Right renal pelvis (tissue), 4 donors: ENCODE results near the gene KCNQ1. TPM values are rescaled to one million over a fixed set of nuclear protein-coding genes. Genes with fewer than 3 reads are reported as not detected.

ENCODE experiments used
- DNase-seq, 4 donors: peaks; one replicate each; pipeline ENCODE4 v3.0.0-alpha.2; 2013; ENCODE audit warnings: low read depth in 4 of 4, low spot score in 3 of 4, missing footprints in 1 of 4
- polyA plus RNA-seq, 4 donors: library from polyadenylated mRNA; unstranded; fragments of 120-200 nt; gene quantifications; one replicate each; pipeline ENCODE4 v1.2.1, GENCODE V29; 2013; ENCODE audit not compliant: insufficient read length in 4 of 4

KCNQ1 gene
- polyA plus RNA-seq, 4 donors, result 9.8 to 13.2 (median 12.0) TPM

- DNase-seq, result no peak
Observed at GRCh38 chr11:2655016-2655719, 210.4 kb downstream of the KCNQ1 start.

- no peak for DNase-seq
Observed at GRCh38 chr11:2655834-2656622, 211.2 kb downstream of the KCNQ1 start.

GRCh38 chr11:2656859-2657258 is 212.1 kb downstream of the KCNQ1 start:
- no peak for DNase-seq

GRCh38 chr11:2657697-2658284 is 213.0 kb downstream of the KCNQ1 start:
- DNase-seq, result no peak

- no peak for DNase-seq
Observed at GRCh38 chr11:2660357-2660939, 215.6 kb downstream of the KCNQ1 start.

GRCh38 chr11:2661173-2662023 is 216.6 kb downstream of the KCNQ1 start:
- DNase-seq, result no peak

GRCh38 chr11:2662024-2662312 is 217.2 kb downstream of the KCNQ1 start:
- no peak for DNase-seq

- no peak for DNase-seq
Observed at GRCh38 chr11:2662430-2663299, 217.9 kb downstream of the KCNQ1 start.

GRCh38 chr11:2663506-2663905 is 218.7 kb downstream of the KCNQ1 start:
- DNase-seq, result no peak

GRCh38 chr11:2663915-2664314 is 219.1 kb downstream of the KCNQ1 start:
- no peak for DNase-seq

GRCh38 chr11:2664376-2664775 is 219.6 kb downstream of the KCNQ1 start:
- DNase-seq, result no peak

- no peak for DNase-seq
Observed at GRCh38 chr11:2664791-2665525, 220.2 kb downstream of the KCNQ1 start.

- DNase-seq, result no peak
Observed at GRCh38 chr11:2665526-2666400, 221.0 kb downstream of the KCNQ1 start.

- DNase-seq, result no peak
Observed at GRCh38 chr11:2666401-2666741, 221.6 kb downstream of the KCNQ1 start.

- DNase-seq, result no peak
Observed at GRCh38 chr11:2666828-2667570, 222.2 kb downstream of the KCNQ1 start.

GRCh38 chr11:2667940-2668339 is 223.1 kb downstream of the KCNQ1 start:
- no peak for DNase-seq

GRCh38 chr11:2668876-2669275 is 224.1 kb downstream of the KCNQ1 start:
- no peak for DNase-seq
